Measurements from ENCODE around the gene USP19. TPM values are rescaled to one million over a fixed set of nuclear protein-coding genes. Genes with fewer than 3 reads are reported as not detected.

Gene USP19
- total and polyA plus RNA-seq, 2 donors (not counting 1 experiment from before 2014, with no cell fraction given): 73.5 to 87.3 TPM

DNA sequence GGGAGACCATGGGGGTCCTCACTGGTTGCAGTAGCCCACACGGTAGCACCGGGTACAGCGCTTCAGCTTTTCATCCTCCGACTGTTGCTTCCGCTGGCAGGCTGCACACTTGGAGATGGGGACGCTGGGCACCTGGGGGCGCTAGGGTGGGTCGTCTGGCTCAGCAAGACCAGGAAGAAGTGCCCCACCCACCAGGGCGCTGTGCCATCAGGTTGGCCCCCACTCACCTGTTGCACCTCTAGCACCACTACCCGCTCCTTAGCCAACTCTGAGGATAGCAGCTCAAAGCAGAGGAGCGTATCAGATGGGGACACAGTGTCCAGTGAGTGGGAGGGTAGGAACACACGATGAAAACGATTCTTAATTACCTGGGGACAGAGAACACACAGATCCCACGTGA is 8.4 kb downstream of the USP19 start:
- no peak overlapping the region for H3K4me3 ChIP-seq (ENCODE audit: control extremely low read depth in 1 of 5, extremely low read depth in 1 of 5, insufficient read depth in 1 of 5, low read depth in 2 of 5, low read length in 4 of 5)
- no peaks in the 10 kb centered on the region for H3K9me3 Mint-ChIP-seq (ENCODE audit: insufficient read depth)
- no peak overlapping the region for H3K27ac ChIP-seq (ENCODE audit: low read length in 2 of 2)
- peaks cover 29% of the 10 kb centered on the region for H3K79me2 ChIP-seq (ENCODE audit: control insufficient read depth, insufficient read depth, low read length)
- no peak overlapping the region for H3K27ac Mint-ChIP-seq
- peaks cover 0 to 86% of the 10 kb centered on the region in 2 experiments for H3K36me3 ChIP-seq (replicated peaks in 1 of 2; ENCODE audit: control extremely low read depth in 1 of 2, control insufficient read depth in 1 of 2, extremely low read depth in 1 of 2, insufficient read depth in 2 of 2, low read length in 1 of 2)
- DNase-seq (no peak), ATAC-seq (ENCODE audit: low read depth) (no peak)
- CTCF ChIA-PET: no interaction called here
- H4K20me1 ChIP-seq (ENCODE audit: control insufficient read depth, insufficient read depth, low read length, poor library complexity, severe bottlenecking): peaks cover 11% of the 10 kb centered on the region
- no peak overlapping the region for H3K9ac ChIP-seq (ENCODE audit: low read length)
- WGBS (ENCODE audit: insufficient coverage): over 99% methylated on average over 13 of the region's 14 CpGs
- H2AFZ ChIP-seq (ENCODE audit: insufficient read depth, low read depth, low read length, poor library complexity, severe bottlenecking): no peak overlapping the region
- H3K27me3 ChIP-seq (replicated peaks in 1 of 4; ENCODE audit: control extremely low read depth in 1 of 4, control insufficient read depth in 3 of 4, insufficient read depth in 4 of 4, low read length in 3 of 4): no peaks in the 10 kb centered on the region
- no peaks in the 10 kb centered on the region for H3K9me3 ChIP-seq (ENCODE audit: control extremely low read depth in 1 of 3, control insufficient read depth in 2 of 3, insufficient read depth in 1 of 3, low read length in 2 of 3)
- POLR2A ChIA-PET: no interaction called here
- intact Hi-C loops (cut with micrococcal nuclease): no loop called here
- no peak overlapping the region for H3K4me3 Mint-ChIP-seq
- TF ChIP-seq, protein P1, sequence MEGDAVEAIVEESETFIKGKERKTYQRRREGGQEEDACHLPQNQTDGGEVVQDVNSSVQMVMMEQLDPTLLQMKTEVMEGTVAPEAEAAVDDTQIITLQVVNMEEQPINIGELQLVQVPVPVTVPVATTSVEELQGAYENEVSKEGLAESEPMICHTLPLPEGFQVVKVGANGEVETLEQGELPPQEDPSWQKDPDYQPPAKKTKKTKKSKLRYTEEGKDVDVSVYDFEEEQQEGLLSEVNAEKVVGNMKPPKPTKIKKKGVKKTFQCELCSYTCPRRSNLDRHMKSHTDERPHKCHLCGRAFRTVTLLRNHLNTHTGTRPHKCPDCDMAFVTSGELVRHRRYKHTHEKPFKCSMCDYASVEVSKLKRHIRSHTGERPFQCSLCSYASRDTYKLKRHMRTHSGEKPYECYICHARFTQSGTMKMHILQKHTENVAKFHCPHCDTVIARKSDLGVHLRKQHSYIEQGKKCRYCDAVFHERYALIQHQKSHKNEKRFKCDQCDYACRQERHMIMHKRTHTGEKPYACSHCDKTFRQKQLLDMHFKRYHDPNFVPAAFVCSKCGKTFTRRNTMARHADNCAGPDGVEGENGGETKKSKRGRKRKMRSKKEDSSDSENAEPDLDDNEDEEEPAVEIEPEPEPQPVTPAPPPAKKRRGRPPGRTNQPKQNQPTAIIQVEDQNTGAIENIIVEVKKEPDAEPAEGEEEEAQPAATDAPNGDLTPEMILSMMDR (IDR thresholded peaks at IDR 0.05): no peak
- no peak for TF ChIP-seq EZH2 (IDR thresholded peaks at IDR 0.05; ENCODE audit: borderline replicate concordance, insufficient read depth, low read depth, low read length, poor library complexity, severe bottlenecking)
- no peaks in the 10 kb centered on the region for H3K27me3 Mint-ChIP-seq
- H3K4me1 Mint-ChIP-seq: no peaks in the 10 kb centered on the region
- H3K4me2 ChIP-seq (replicated peaks; ENCODE audit: low read depth, low read length, poor library complexity, severe bottlenecking): no peak overlapping the region
- no peaks in the 10 kb centered on the region for H3K4me1 ChIP-seq (ENCODE audit: control insufficient read depth in 2 of 2, insufficient read depth in 2 of 2, low read length in 2 of 2)

DNA sequence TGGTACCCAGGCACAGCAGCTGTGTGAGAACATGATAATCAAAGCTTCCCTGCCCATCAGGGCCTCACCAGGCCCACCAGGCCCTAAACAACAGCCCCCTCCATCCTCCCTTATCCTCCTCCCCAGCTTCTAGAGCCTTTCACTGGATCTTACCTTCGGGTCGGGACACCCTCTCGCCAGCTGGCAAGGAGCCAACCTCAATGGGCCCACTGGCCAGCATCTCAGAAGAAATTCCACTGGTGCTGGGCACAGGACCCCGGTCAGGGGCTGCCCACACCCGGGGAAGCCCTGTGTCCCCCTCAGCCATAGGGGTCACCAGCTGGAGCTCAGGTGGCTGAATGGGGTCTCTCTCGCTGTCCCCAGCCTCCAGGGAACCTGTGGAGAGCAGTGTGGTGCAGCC is 9.3 kb downstream of the USP19 start:
- ATAC-seq (ENCODE audit: low read depth) (no peak), DNase-seq (no peak)
- Mint-ChIP-seq H3K27ac (no peak overlapping the region), H3K4me1 (no peaks in the 10 kb centered on the region), H3K9me3 (ENCODE audit: insufficient read depth) (no peaks in the 10 kb centered on the region), H3K27me3 (no peaks in the 10 kb centered on the region), H3K4me3 (no peak overlapping the region)
- no peak for TF ChIP-seq EZH2 (IDR thresholded peaks at IDR 0.05; ENCODE audit: borderline replicate concordance, insufficient read depth, low read depth, low read length, poor library complexity, severe bottlenecking)
- TF ChIP-seq, protein P1 (IDR thresholded peaks at IDR 0.05): no peak
- CTCF ChIA-PET: no interaction called here
- H3K27ac ChIP-seq (ENCODE audit: low read length in 2 of 2): no peak overlapping the region
- H4K20me1 ChIP-seq (ENCODE audit: control insufficient read depth, insufficient read depth, low read length, poor library complexity, severe bottlenecking): peaks cover 5% of the 10 kb centered on the region
- H3K79me2 ChIP-seq (ENCODE audit: control insufficient read depth, insufficient read depth, low read length): peaks cover 20% of the 10 kb centered on the region
- intact Hi-C loops (cut with micrococcal nuclease): no loop called here
- POLR2A ChIA-PET: interaction anchor here (0.5 kb wide), 1 partner anchor 10 kb away, joined by 5 read pairs; no protein-coding TSS in a partner anchor
- 92% methylated on average over 6 of the region's 6 CpGs for WGBS (ENCODE audit: insufficient coverage)
- peaks cover 0 to 77% of the 10 kb centered on the region in 2 experiments for H3K36me3 ChIP-seq (replicated peaks in 1 of 2; ENCODE audit: control extremely low read depth in 1 of 2, control insufficient read depth in 1 of 2, extremely low read depth in 1 of 2, insufficient read depth in 2 of 2, low read length in 1 of 2)
- no peak overlapping the region for H3K4me3 ChIP-seq (ENCODE audit: control extremely low read depth in 1 of 5, extremely low read depth in 1 of 5, insufficient read depth in 1 of 5, low read depth in 2 of 5, low read length in 4 of 5)
- H3K9me3 ChIP-seq (ENCODE audit: control extremely low read depth in 1 of 3, control insufficient read depth in 2 of 3, insufficient read depth in 1 of 3, low read length in 2 of 3): no peaks in the 10 kb centered on the region
- no peak overlapping the region for H3K9ac ChIP-seq (ENCODE audit: low read length)
- no peaks in the 10 kb centered on the region for H3K27me3 ChIP-seq (replicated peaks in 1 of 4; ENCODE audit: control extremely low read depth in 1 of 4, control insufficient read depth in 3 of 4, insufficient read depth in 4 of 4, low read length in 3 of 4)
- H3K4me2 ChIP-seq (replicated peaks; ENCODE audit: low read depth, low read length, poor library complexity, severe bottlenecking): no peak overlapping the region
- H2AFZ ChIP-seq (ENCODE audit: insufficient read depth, low read depth, low read length, poor library complexity, severe bottlenecking): no peak overlapping the region
- H3K4me1 ChIP-seq (ENCODE audit: control insufficient read depth in 2 of 2, insufficient read depth in 2 of 2, low read length in 2 of 2): no peaks in the 10 kb centered on the region
